Astrocyte (in vitro differentiated cells and primary cell): ENCODE measurements around the gene BPIFB3. TPM values are rescaled to one million over a fixed set of nuclear protein-coding genes. Genes with fewer than 3 reads are reported as not detected.
A peak's percentile ranks its signal among the peaks of the same experiment; 100 is the strongest.

Experiments
- DNase-seq: peaks from one replicate; pipeline ENCODE4 v3.0.0-alpha.2; 2010; ENCODE audit warnings: low read depth
- FAIRE-seq: peaks from 2 replicates; lab custom pipeline; 2011; peaks lifted over from hg19 to GRCh38; lab: Jason Lieb, UNC
- H2AFZ ChIP-seq: 2 replicates; pipeline ENCODE4 v1.6.0; 2012; ENCODE audit warnings: low read depth, low read length, inconsistent platforms
- H3K27ac ChIP-seq: 2 replicates; pipeline ENCODE4 v1.5.1; 2011; ENCODE audit warnings: low read depth, low read length, inconsistent platforms
- H3K27me3 ChIP-seq: 2 replicates; pipeline ENCODE4 v1.6.0; 2011; ENCODE audit warnings: low read length, inconsistent platforms; ENCODE audit not compliant: insufficient read depth
- H3K36me3 ChIP-seq: 2 replicates; pipeline ENCODE4 v1.5.1; 2011; ENCODE audit warnings: low read length, inconsistent platforms; ENCODE audit not compliant: insufficient read depth
- H3K4me1 ChIP-seq: 2 replicates; pipeline ENCODE4 v1.5.1; 2011; ENCODE audit warnings: low read length, inconsistent platforms; ENCODE audit not compliant: insufficient read depth
- H3K4me2 ChIP-seq: 2 replicates; pipeline ENCODE4 v1.6.0; 2012; ENCODE audit warnings: low read length, inconsistent platforms
- H3K4me3 ChIP-seq: 2 replicates; pipeline ENCODE4 v1.5.1; 2011; ENCODE audit warnings: low read depth, mild to moderate bottlenecking, low read length, inconsistent platforms; ENCODE audit not compliant: insufficient read depth
- H3K79me2 ChIP-seq: 2 replicates; pipeline ENCODE4 v1.6.0; 2012; ENCODE audit warnings: mild to moderate bottlenecking, low read length, inconsistent platforms; ENCODE audit not compliant: insufficient read depth
- H3K9ac ChIP-seq: 2 replicates; pipeline ENCODE4 v1.6.0; 2012; ENCODE audit warnings: mild to moderate bottlenecking, low read length, inconsistent platforms
- H3K9me3 ChIP-seq: 2 replicates; pipeline ENCODE4 v1.5.1; 2012; ENCODE audit warnings: low read depth, mild to moderate bottlenecking, low read length, inconsistent platforms; ENCODE audit not compliant: insufficient read depth
- H4K20me1 ChIP-seq: 2 replicates; pipeline ENCODE4 v1.6.0; 2012; ENCODE audit warnings: low read length, inconsistent platforms; ENCODE audit not compliant: insufficient read depth
- H3K27ac Mint-ChIP-seq: one replicate; pipeline ENCODE4 v1.8.0; 2021; ENCODE audit warnings: mild to moderate bottlenecking, mixed read lengths; ENCODE audit not compliant: unreplicated experiment
- H3K27me3 Mint-ChIP-seq: one replicate; pipeline ENCODE4 v1.8.0; 2021; ENCODE audit warnings: low read depth, mixed read lengths; ENCODE audit not compliant: unreplicated experiment
- H3K36me3 Mint-ChIP-seq: one replicate; pipeline ENCODE4 v1.8.0; 2021; ENCODE audit warnings: low read depth, mixed read lengths; ENCODE audit not compliant: unreplicated experiment
- H3K4me1 Mint-ChIP-seq: one replicate; pipeline ENCODE4 v1.8.0; 2021; ENCODE audit warnings: low read depth, mixed read lengths; ENCODE audit not compliant: unreplicated experiment
- H3K4me3 Mint-ChIP-seq: one replicate; pipeline ENCODE4 v1.8.0; 2021; ENCODE audit warnings: mild to moderate bottlenecking, moderate library complexity, mixed read lengths; ENCODE audit not compliant: unreplicated experiment
- H3K9me3 Mint-ChIP-seq: one replicate; pipeline ENCODE4 v1.8.0; 2021; ENCODE audit warnings: mild to moderate bottlenecking, mixed read lengths; ENCODE audit not compliant: unreplicated experiment
- EZH2 ChIP-seq: IDR thresholded peaks from 2 replicates; pipeline ENCODE4 v1.6.1; 2012; ENCODE audit warnings: mild to moderate bottlenecking, low read length, inconsistent platforms; ENCODE audit not compliant: insufficient read depth
- total RNA-seq: library from RNA; stranded (reverse); gene quantifications from 2 replicates; pipeline ENCODE4 v1.2.1, GENCODE V29; 2021
- TF ChIP-seq, protein P1 (sequence below): IDR thresholded peaks from 2 replicates; pipeline ENCODE4 v1.5.1; 2011; ENCODE audit warnings: low read depth, mild to moderate bottlenecking, inconsistent platforms, low read length, moderate library complexity; ENCODE audit not compliant: insufficient read depth

Gene BPIFB3
- total RNA-seq, 1 donor from 2014 or later = not detected

DNA sequence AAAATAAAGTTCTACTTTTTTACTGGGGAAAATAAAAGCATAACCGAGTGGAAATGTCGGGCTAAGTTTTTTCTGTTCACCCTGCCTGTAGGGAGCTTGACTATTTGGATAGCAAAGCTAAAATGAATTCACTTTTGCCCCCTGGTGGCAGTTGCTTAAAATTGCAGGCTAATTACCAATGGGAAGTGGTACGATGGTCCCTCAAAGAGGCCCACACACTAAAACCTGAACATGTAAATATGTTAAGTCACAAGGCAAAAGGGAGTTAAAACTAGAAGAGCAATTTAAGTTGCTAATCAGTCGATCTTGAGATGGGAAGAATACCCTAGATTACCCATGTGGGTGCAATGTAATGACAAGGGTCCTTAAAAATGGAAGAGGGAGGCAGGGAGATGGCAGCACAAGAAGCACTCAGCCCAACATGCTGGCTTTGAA lies 48.6 kb upstream of the BPIFB3 start:
- Mint-ChIP-seq H3K4me3 (no peak overlapping the region), H3K4me1 (no peaks in the 10 kb centered on the region), H3K27ac (no peak overlapping the region), H3K36me3 (no peaks in the 10 kb centered on the region), H3K27me3 (peaks cover 18% of the 10 kb centered on the region), H3K9me3 (peaks cover 2% of the 10 kb centered on the region)
- TF ChIP-seq, protein P1, sequence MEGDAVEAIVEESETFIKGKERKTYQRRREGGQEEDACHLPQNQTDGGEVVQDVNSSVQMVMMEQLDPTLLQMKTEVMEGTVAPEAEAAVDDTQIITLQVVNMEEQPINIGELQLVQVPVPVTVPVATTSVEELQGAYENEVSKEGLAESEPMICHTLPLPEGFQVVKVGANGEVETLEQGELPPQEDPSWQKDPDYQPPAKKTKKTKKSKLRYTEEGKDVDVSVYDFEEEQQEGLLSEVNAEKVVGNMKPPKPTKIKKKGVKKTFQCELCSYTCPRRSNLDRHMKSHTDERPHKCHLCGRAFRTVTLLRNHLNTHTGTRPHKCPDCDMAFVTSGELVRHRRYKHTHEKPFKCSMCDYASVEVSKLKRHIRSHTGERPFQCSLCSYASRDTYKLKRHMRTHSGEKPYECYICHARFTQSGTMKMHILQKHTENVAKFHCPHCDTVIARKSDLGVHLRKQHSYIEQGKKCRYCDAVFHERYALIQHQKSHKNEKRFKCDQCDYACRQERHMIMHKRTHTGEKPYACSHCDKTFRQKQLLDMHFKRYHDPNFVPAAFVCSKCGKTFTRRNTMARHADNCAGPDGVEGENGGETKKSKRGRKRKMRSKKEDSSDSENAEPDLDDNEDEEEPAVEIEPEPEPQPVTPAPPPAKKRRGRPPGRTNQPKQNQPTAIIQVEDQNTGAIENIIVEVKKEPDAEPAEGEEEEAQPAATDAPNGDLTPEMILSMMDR = peak; percentile 42
- TF ChIP-seq EZH2 = no peak
- H3K79me2 ChIP-seq = no peaks in the 10 kb centered on the region
- FAIRE-seq (no peak), DNase-seq (no peak)
- no peak overlapping the region for H3K27ac ChIP-seq
- no peaks in the 10 kb centered on the region for H4K20me1 ChIP-seq
- H3K4me2 ChIP-seq = no peak overlapping the region
- H2AFZ ChIP-seq = no peak overlapping the region
- no peaks in the 10 kb centered on the region for H3K4me1 ChIP-seq
- H3K9ac ChIP-seq = no peak overlapping the region
- H3K9me3 ChIP-seq = no peaks in the 10 kb centered on the region
- H3K4me3 ChIP-seq = no peak overlapping the region
- H3K27me3 ChIP-seq = no peaks in the 10 kb centered on the region
- H3K36me3 ChIP-seq = no peaks in the 10 kb centered on the region

DNA sequence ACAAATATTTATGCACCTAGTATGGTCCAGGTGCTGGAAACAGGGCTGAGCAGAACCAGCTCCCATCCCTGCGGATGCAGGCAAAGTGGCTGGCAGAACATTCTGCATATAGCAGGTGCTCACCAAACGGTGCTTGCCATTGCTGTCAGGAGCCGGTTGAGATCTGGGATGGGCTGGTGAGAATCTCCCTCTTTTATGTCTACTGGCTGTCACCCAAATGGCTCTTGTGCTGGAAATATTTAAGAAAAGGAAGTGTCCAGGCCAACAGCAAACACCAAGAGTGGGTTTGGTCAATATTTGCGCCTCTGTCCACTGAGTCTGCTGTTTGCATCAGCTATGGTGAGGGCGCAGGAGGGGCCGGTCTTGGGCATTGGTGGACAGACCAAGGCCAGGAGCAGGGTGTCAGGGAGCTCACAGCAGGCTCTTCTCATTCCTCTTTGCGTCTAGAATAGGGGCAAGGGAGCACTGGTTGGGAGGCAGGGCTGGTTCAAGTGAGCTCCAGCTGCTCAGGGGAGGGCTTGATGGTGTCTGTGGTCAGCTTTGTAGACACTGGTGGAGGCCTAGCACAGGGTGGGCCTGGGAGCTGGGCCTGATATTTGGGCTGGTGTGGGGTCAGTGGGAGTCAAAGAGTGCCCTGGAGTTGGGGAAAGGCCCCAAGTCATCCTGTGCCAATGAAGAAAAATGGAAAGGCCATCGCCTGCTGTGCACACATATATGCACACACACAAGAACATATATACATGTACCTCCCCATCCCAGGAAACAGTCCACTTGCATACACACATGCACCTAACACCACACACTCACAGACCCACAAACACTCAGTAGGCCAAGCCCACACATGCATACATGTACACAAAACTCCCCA lies 47.6 kb upstream of the BPIFB3 start:
- Histone ChIP-seq H3K79me2 (no peaks in the 10 kb centered on the region), H3K4me3 (no peak overlapping the region), H3K4me2 (no peak overlapping the region), H3K9me3 (no peaks in the 10 kb centered on the region), H4K20me1 (no peaks in the 10 kb centered on the region), H3K4me1 (no peaks in the 10 kb centered on the region), H3K9ac (no peak overlapping the region), H3K36me3 (no peaks in the 10 kb centered on the region), H3K27me3 (no peaks in the 10 kb centered on the region), H3K27ac (no peak overlapping the region), H2AFZ (no peak overlapping the region)
- no peak overlapping the region for H3K27ac Mint-ChIP-seq
- H3K36me3 Mint-ChIP-seq = no peaks in the 10 kb centered on the region
- TF ChIP-seq, protein P1 = no peak
- TF ChIP-seq EZH2 = no peak
- no peak for FAIRE-seq
- H3K4me3 Mint-ChIP-seq = no peak overlapping the region
- DNase-seq = no peak
- peaks cover 25% of the 10 kb centered on the region for H3K27me3 Mint-ChIP-seq
- H3K4me1 Mint-ChIP-seq = no peaks in the 10 kb centered on the region
- peaks cover 2% of the 10 kb centered on the region for H3K9me3 Mint-ChIP-seq

DNA sequence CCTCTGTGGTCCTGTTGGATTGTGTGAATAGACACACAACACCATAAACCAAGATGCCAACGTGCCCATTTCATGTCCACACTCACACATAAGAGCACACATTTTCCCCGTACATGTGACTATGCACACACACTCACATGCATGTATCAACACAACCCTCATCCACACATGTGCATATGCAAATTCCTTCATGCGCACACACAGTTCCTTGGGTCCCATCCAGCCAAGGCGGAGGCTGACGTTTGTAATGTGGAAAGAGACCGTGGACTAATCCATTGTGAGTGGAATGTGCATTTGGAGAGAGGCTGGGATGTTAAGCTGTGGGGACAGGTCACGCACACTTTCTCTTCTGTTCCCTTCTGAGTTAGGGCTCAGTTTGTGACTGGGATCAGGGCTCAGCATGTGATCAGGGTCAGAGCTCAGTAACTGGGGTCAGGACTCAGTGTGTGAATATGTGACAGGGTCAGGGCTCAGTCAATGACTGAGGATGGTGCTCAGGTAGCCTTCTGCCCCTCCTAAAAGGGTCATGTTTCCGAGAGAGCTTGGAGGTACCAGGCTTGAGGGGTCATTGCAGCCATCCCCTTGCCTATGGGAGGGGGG lies 46.8 kb upstream of the BPIFB3 start:
- Mint-ChIP-seq H3K36me3 (no peaks in the 10 kb centered on the region), H3K9me3 (peaks cover 2% of the 10 kb centered on the region), H3K4me1 (no peaks in the 10 kb centered on the region), H3K27me3 (peaks cover 33% of the 10 kb centered on the region), H3K4me3 (no peak overlapping the region), H3K27ac (no peak overlapping the region)
- Histone ChIP-seq H3K4me2 (no peak overlapping the region), H3K27ac (no peak overlapping the region), H3K27me3 (no peaks in the 10 kb centered on the region), H3K4me1 (no peaks in the 10 kb centered on the region), H4K20me1 (no peaks in the 10 kb centered on the region), H3K9ac (no peak overlapping the region), H3K79me2 (no peaks in the 10 kb centered on the region), H3K36me3 (no peaks in the 10 kb centered on the region), H3K9me3 (no peaks in the 10 kb centered on the region), H2AFZ (no peak overlapping the region), H3K4me3 (no peak overlapping the region)
- FAIRE-seq (no peak), DNase-seq (no peak)
- TF ChIP-seq EZH2 = no peak
- TF ChIP-seq, protein P1 = no peak
